H1 (cell line): Measurements from ENCODE around the gene MIX23. TPM values are rescaled to one million over a fixed set of nuclear protein-coding genes. Genes with fewer than 3 reads are reported as not detected.

Experiments used
- CTBP2 ChIP-seq: IDR thresholded peaks from 2 replicates; pipeline ENCODE4 v1.7.0; 2011; ENCODE audit warnings: borderline replicate concordance, mild to moderate bottlenecking, moderate library complexity, mixed read lengths, low read length; ENCODE audit not compliant: insufficient read depth, insufficient read length
- POLR2A ChIP-seq, 2 experiments: IDR thresholded peaks; 1 replicate in 1 of 2; 2 replicates in 1 of 2; pipeline ENCODE4 v1.6.1; 2011; ENCODE audit warnings: low read depth in 2 of 2, low read length in 2 of 2, mild to moderate bottlenecking in 2 of 2; ENCODE audit errors: control extremely low read depth in 1 of 2
- SRF ChIP-seq: IDR thresholded peaks from 2 replicates; pipeline ENCODE4 v1.6.1; 2011; ENCODE audit warnings: mild to moderate bottlenecking, low read depth, low read length, moderate library complexity
- ZNF274 ChIP-seq: IDR thresholded peaks from 2 replicates; pipeline ENCODE4 v1.7.0; 2012; ENCODE audit warnings: low read length, borderline replicate concordance; ENCODE audit errors: extremely low read depth
- polyA plus RNA-seq, 7 experiments: library from polyadenylated mRNA; depleted of rRNA in 3 of 7; stranded (reverse) in 5 of 7; unstranded in 2 of 7; fragments of >200 nt in 5 of 7; fragments of 200-250 nt in 2 of 7; gene quantifications; 1 replicate in 5 of 7; 2 replicates in 1 of 7; 4 replicates in 1 of 7; pipeline versions ENCODE4 v1.2.1 to v1.2.3, GENCODE V29; 2011 to 2013; ENCODE audit warnings: missing spikeins in 2 of 7, mixed read lengths in 2 of 7
- total RNA-seq: library from RNA; stranded (reverse); fragmentation: NEBNext Ultra II Directional; extraction: Animal tissue kit (Norgen Biotek cat#: 25700); gene quantifications from 2 replicates; pipeline ENCODE4 v1.2.1, GENCODE V29; 2021

MIX23 gene
- total and polyA plus RNA-seq, 2 of the 8 experiments (the other 6 are each of a cell fraction or from before 2014, with no cell fraction given), result 22.1 to 69.6 TPM

- no peak for TF ChIP-seq SRF
- TF ChIP-seq ZNF274, result no peak
- TF ChIP-seq CTBP2, result no peak
- TF ChIP-seq POLR2A (IDR thresholded peaks at IDR 0.05; ENCODE audit: control extremely low read depth in 1 of 2, low read depth in 2 of 2, low read length in 2 of 2), result no peak
- TF ChIP-seq, all 59 proteins: peak for 2
Observed at GRCh38 chr3:122387709-122388108, 4.7 kb upstream of the MIX23 start (continued).
